22Rv1 (cell line): ENCODE data around the gene TCIRG1.

Source experiments
- H3K27ac ChIP-seq: fragments of 450-650 bp; 2 replicates; pipeline ENCODE4 v1.5.1; 2017
- CTCF ChIP-seq: fragments of 450-650 bp; IDR thresholded peaks from 2 replicates; pipeline ENCODE4 v1.5.1; 2017; ENCODE audit warnings: mild to moderate bottlenecking
- ZFX ChIP-seq: fragments of 450-650 bp; IDR thresholded peaks from 2 replicates; pipeline ENCODE4 v1.6.1; 2017; ENCODE audit warnings: antibody characterized with exemption, borderline replicate concordance

The TCIRG1 gene

GRCh38 chr11:68043029-68043348 lies 4.2 kb downstream of the TCIRG1 start:
- no peak overlapping the region for H3K27ac ChIP-seq
- TF ChIP-seq ZFX (no peak), CTCF (no peak)

- no peak overlapping the region for H3K27ac ChIP-seq
- TF ChIP-seq ZFX (no peak), CTCF (no peak)
Measured at GRCh38 chr11:68043349-68044144, 4.7 kb downstream of the TCIRG1 start.

- no peak for TF ChIP-seq ZFX
- no peak for TF ChIP-seq CTCF
- H3K27ac ChIP-seq = no peak overlapping the region
Measured at GRCh38 chr11:68044145-68044813, 5.5 kb downstream of the TCIRG1 start.

- H3K27ac ChIP-seq = no peak overlapping the region
- TF ChIP-seq ZFX (no peak), CTCF (no peak)
Measured at GRCh38 chr11:68044898-68045351, 6.1 kb downstream of the TCIRG1 start.

GRCh38 chr11:68047437-68048290 lies 8.8 kb downstream of the TCIRG1 start:
- H3K27ac ChIP-seq = no peak overlapping the region
- no peak for TF ChIP-seq CTCF
- TF ChIP-seq ZFX = no peak

GRCh38 chr11:68048681-68049508 lies 10.1 kb downstream of the TCIRG1 start:
- no peak overlapping the region for H3K27ac ChIP-seq
- no peak for TF ChIP-seq ZFX
- no peak for TF ChIP-seq CTCF
